Kidney epithelial cell (primary cell): Measurements from ENCODE around the gene NEK6. TPM values are rescaled to one million over a fixed set of nuclear protein-coding genes. Genes with fewer than 3 reads are reported as not detected.

ENCODE experiments used
- DNase-seq: peaks from one replicate; pipeline ENCODE4 v3.0.0-alpha.2; 2010; ENCODE audit warnings: low read depth
- H3K27me3 ChIP-seq: 2 replicates; pipeline ENCODE4 v1.6.0; 2011; ENCODE audit warnings: low read length; ENCODE audit not compliant: control insufficient read depth, insufficient read depth
- H3K36me3 ChIP-seq: 2 replicates; pipeline ENCODE4 v1.5.1; 2011; ENCODE audit warnings: low read length; ENCODE audit not compliant: control insufficient read depth, insufficient read depth
- H3K4me3 ChIP-seq: 2 replicates; pipeline ENCODE4 v1.5.1; 2011; ENCODE audit warnings: low read depth, mild to moderate bottlenecking, control low read depth, low read length
- total RNA-seq: library from RNA; depleted of rRNA; stranded (reverse); fragments of >200 nt; gene quantifications from 2 replicates; pipeline ENCODE4 v1.2.3, GENCODE V29; 2015
- TF ChIP-seq, protein P1 (sequence below): IDR thresholded peaks from 2 replicates; pipeline ENCODE4 v1.5.1; 2011; ENCODE audit warnings: mild to moderate bottlenecking, moderate library complexity, low read length, control low read depth, inconsistent platforms; ENCODE audit not compliant: insufficient read depth, poor library complexity, severe bottlenecking

The NEK6 gene
- total RNA-seq, 1 donor from 2014 or later = 17.8 TPM

DNA sequence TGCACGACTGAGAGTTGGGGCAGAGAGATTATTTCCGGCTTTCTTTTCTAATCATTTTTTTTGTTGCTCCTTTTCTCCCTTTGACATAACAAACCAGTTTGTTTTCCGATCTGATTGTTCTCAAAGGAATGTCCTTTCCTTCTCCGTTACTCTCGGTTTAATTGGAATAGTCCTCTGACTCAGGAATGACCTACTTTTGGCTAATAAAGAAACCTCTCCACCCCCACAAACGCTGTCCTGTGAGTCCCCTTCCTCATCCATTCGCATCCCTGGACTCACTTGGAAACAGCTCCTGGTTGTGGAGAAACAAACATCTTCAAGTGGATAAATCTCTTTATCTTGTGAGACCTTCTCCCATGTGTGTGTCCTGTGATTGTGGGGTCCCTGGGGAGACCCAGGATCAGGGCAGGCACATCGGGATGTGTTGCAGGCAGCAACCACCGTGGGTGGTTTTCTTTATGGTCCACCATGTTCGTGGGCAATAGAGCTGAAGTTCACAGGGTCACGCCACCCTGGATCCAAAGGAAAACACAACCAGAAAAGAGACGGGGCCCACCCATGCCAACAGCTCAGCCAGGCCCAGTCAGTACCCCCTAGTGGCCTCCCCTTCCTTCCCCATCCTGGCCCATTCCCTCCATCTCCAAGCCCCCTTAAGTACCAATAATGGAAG lies 45.2 kb upstream of the NEK6 start:
- Histone ChIP-seq H3K27me3 (no peaks in the 10 kb centered on the region), H3K36me3 (no peaks in the 10 kb centered on the region), H3K4me3 (no peak overlapping the region)
- DNase-seq = peak; percentile 21
- TF ChIP-seq, protein P1, sequence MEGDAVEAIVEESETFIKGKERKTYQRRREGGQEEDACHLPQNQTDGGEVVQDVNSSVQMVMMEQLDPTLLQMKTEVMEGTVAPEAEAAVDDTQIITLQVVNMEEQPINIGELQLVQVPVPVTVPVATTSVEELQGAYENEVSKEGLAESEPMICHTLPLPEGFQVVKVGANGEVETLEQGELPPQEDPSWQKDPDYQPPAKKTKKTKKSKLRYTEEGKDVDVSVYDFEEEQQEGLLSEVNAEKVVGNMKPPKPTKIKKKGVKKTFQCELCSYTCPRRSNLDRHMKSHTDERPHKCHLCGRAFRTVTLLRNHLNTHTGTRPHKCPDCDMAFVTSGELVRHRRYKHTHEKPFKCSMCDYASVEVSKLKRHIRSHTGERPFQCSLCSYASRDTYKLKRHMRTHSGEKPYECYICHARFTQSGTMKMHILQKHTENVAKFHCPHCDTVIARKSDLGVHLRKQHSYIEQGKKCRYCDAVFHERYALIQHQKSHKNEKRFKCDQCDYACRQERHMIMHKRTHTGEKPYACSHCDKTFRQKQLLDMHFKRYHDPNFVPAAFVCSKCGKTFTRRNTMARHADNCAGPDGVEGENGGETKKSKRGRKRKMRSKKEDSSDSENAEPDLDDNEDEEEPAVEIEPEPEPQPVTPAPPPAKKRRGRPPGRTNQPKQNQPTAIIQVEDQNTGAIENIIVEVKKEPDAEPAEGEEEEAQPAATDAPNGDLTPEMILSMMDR = no peak

DNA sequence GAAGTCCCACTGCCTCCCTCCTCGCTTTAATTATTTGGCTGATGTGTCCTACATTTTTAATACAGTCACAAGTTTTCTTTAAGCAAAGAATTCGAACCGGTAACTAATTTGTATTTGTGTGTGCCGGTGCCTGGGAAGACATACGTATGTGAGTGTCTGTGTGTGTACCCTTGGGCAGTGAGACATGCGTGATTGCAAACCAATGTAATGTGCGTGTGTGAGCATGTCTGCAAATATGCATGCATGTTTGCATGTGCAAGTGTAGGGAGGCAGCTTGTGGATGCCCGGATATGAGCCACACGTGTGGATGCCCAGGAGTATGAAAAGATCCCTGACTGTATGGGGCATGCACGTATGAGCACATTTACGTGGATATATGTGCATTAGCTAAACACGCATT lies 44.4 kb upstream of the NEK6 start:
- Histone ChIP-seq H3K36me3 (no peaks in the 10 kb centered on the region), H3K27me3 (no peaks in the 10 kb centered on the region), H3K4me3 (no peak overlapping the region)
- no peak for DNase-seq
- TF ChIP-seq, protein P1 = no peak

DNA sequence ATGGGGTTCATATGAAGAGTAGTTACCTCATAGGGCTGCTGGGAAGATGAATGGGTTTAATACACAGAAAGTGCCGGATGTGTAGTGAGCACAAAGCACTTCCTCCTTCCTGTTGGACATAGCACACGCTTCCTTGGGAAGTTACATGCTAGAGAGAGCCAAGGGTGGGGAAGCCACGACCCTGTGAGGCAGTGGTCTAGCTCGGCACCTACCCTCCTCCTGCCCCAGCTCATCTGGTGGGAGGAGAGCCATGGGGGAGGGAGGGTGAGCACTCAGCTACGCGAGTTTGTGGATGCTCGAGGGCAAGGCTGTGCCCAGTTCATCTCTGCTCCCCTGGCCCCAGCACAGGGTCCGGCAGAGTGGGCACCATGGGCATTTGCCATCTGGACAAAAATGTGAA lies 43.6 kb upstream of the NEK6 start:
- H3K27me3 ChIP-seq = no peaks in the 10 kb centered on the region

DNA sequence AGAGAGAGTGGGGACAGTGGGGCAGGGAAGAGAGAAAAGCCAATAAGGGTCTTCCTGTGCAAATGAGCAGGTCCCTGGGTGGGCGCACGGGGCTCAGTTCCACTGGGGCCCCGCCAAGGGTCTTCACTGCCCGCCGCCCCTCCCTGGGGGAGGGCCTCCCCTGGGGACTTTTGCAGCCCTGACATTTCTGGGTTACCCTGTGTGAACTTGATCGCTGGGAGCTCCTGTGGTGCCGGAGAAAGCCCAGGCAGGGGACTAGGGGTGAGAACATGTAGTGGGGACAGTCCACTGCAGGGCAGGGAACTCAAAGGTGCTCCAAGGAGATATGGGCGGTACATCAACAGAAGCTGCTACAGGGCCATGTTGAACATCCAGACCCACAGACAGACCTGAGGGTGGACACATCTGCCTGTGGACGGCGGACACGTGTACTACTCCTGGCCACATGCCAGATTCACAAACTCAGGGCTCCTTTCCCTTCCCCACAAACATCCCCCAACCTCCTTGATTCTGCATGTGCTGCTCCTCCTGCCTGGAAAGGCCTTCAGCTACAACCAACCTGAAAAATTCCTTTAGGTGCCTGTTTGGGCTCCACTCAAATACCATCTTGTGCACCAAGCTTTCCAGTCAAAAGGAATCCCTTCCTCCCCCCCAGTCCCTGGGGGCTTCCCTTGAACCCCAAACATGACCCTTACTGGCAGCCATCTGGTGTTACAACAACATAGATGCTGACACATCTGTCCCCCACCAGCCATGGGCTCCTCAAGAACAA lies 43.0 kb upstream of the NEK6 start:
- Histone ChIP-seq H3K4me3 (no peak overlapping the region), H3K36me3 (no peaks in the 10 kb centered on the region), H3K27me3 (no peaks in the 10 kb centered on the region)
- TF ChIP-seq, protein P1 = no peak
- no peak for DNase-seq

More for the DNA sequence above, 43.6 kb upstream of the NEK6 start:
- Histone ChIP-seq H3K4me3 (no peak overlapping the region), H3K36me3 (no peaks in the 10 kb centered on the region)
- no peak for DNase-seq
- TF ChIP-seq, protein P1 = no peak

DNA sequence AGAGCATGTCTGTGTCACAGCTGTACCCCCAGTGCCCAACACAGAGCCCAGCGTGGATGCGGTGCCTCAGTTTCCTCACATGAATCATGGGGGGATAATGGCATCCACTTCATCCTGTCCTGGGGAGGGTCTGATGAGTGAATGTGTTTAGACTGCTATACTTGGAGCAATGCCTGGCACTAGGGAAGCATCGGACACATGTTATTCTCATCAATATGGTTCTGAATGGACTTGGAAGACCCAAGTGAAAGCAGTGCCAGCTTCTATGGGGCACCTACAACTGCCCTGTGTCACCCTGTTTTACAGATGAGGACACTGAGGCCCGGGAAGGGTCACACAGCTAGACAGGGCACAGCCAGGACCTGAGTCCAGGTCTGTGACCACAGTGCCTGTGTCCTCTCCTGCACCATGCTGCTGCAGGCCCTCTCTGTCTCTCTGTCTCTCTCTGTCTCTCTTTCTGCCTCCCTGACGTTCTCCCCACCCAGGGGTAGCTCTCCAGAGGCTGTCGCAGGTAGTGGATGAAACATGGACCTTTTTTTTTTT lies 42.3 kb upstream of the NEK6 start:
- no peak for DNase-seq
- TF ChIP-seq, protein P1 = no peak
- no peak overlapping the region for H3K4me3 ChIP-seq
- no peaks in the 10 kb centered on the region for H3K27me3 ChIP-seq
- H3K36me3 ChIP-seq = no peaks in the 10 kb centered on the region
